ENCODE results near the gene FADS1. TPM values are rescaled to one million over a fixed set of nuclear protein-coding genes. Genes with fewer than 3 reads are reported as not detected.

The FADS1 gene
- total and polyA plus RNA-seq, 2 donors (not counting 1 experiment from before 2014, with no cell fraction given), result 173 to 208 TPM

- Histone ChIP-seq H2AFZ (ENCODE audit: low read length) (no peak overlapping the region), H3K9me3 (ENCODE audit: control insufficient read depth, insufficient read depth, low read depth, low read length) (no peaks in the 10 kb centered on the region), H3K27ac (ENCODE audit: insufficient read depth, low read length) (no peak overlapping the region), H3K79me2 (ENCODE audit: control insufficient read depth, insufficient read depth, low read length) (peaks cover 66% of the 10 kb centered on the region), H3K27me3 (ENCODE audit: control insufficient read depth, insufficient read depth, low read length) (no peaks in the 10 kb centered on the region), H3K36me3 (ENCODE audit: control insufficient read depth, insufficient read depth, low read length) (peaks cover 6% of the 10 kb centered on the region), H3K4me3 (replicated peaks in 1 of 4; ENCODE audit: control extremely low read depth in 1 of 4, insufficient read depth in 1 of 4, low read depth in 3 of 4, low read length in 4 of 4) (no peak overlapping the region), H3K4me1 (ENCODE audit: control insufficient read depth, extremely low read depth, insufficient read depth, low read length) (peaks cover 7% of the 10 kb centered on the region), H3K9ac (ENCODE audit: insufficient read depth, low read length) (no peak overlapping the region), H3K4me2 (ENCODE audit: extremely low read depth, insufficient read depth, low read length) (no peak overlapping the region), H4K20me1 (ENCODE audit: control insufficient read depth, extremely low read depth, insufficient read depth, low read length) (no peaks in the 10 kb centered on the region)
- DNase-seq (ENCODE audit: low read depth in 2 of 2), result no peak
- TF ChIP-seq EZH2 (IDR thresholded peaks at IDR 0.05; ENCODE audit: low read length, missing control alignments) (no peak), CTCF (conservative IDR thresholded peaks at IDR 0.05 in 1 of 2, IDR thresholded peaks at IDR 0.05 in 1 of 2; ENCODE audit: low read depth in 1 of 2, low read length in 2 of 2) (no peak)
Observed at GRCh38 chr11:61795876-61796526, 20.8 kb downstream of the FADS1 start.

GRCh38 chr11:61795459-61795858 is 21.3 kb downstream of the FADS1 start:
- H3K79me2 ChIP-seq (ENCODE audit: control insufficient read depth, insufficient read depth, low read length), result peaks cover 71% of the 10 kb centered on the region
- no peak for DNase-seq (ENCODE audit: low read depth in 2 of 2)
- H3K9ac ChIP-seq (ENCODE audit: insufficient read depth, low read length), result no peak overlapping the region
- H4K20me1 ChIP-seq (ENCODE audit: control insufficient read depth, extremely low read depth, insufficient read depth, low read length), result no peaks in the 10 kb centered on the region
- TF ChIP-seq CTCF (conservative IDR thresholded peaks at IDR 0.05 in 1 of 2, IDR thresholded peaks at IDR 0.05 in 1 of 2; ENCODE audit: low read depth in 1 of 2, low read length in 2 of 2) (no peak), EZH2 (IDR thresholded peaks at IDR 0.05; ENCODE audit: low read length, missing control alignments) (no peak)
- no peak overlapping the region for H3K4me3 ChIP-seq (replicated peaks in 1 of 4; ENCODE audit: control extremely low read depth in 1 of 4, insufficient read depth in 1 of 4, low read depth in 3 of 4, low read length in 4 of 4)
- H3K27me3 ChIP-seq (ENCODE audit: control insufficient read depth, insufficient read depth, low read length), result no peaks in the 10 kb centered on the region
- no peak overlapping the region for H3K4me2 ChIP-seq (ENCODE audit: extremely low read depth, insufficient read depth, low read length)
- H3K9me3 ChIP-seq (ENCODE audit: control insufficient read depth, insufficient read depth, low read depth, low read length), result no peaks in the 10 kb centered on the region
- peaks cover 5% of the 10 kb centered on the region for H3K4me1 ChIP-seq (ENCODE audit: control insufficient read depth, extremely low read depth, insufficient read depth, low read length)
- peaks cover 8% of the 10 kb centered on the region for H3K36me3 ChIP-seq (ENCODE audit: control insufficient read depth, insufficient read depth, low read length)
- no peak overlapping the region for H3K27ac ChIP-seq (ENCODE audit: insufficient read depth, low read length)
- H2AFZ ChIP-seq (ENCODE audit: low read length), result no peak overlapping the region

GRCh38 chr11:61794579-61794978 is 22.2 kb downstream of the FADS1 start:
- Histone ChIP-seq H3K27ac (ENCODE audit: insufficient read depth, low read length) (no peak overlapping the region), H3K36me3 (ENCODE audit: control insufficient read depth, insufficient read depth, low read length) (peaks cover 12% of the 10 kb centered on the region), H4K20me1 (ENCODE audit: control insufficient read depth, extremely low read depth, insufficient read depth, low read length) (no peaks in the 10 kb centered on the region), H2AFZ (ENCODE audit: low read length) (no peak overlapping the region), H3K4me3 (replicated peaks in 1 of 4; ENCODE audit: control extremely low read depth in 1 of 4, insufficient read depth in 1 of 4, low read depth in 3 of 4, low read length in 4 of 4) (no peak overlapping the region), H3K4me2 (ENCODE audit: extremely low read depth, insufficient read depth, low read length) (no peak overlapping the region), H3K9me3 (ENCODE audit: control insufficient read depth, insufficient read depth, low read depth, low read length) (no peaks in the 10 kb centered on the region), H3K4me1 (ENCODE audit: control insufficient read depth, extremely low read depth, insufficient read depth, low read length) (peaks cover 4% of the 10 kb centered on the region), H3K79me2 (ENCODE audit: control insufficient read depth, insufficient read depth, low read length) (peaks cover 73% of the 10 kb centered on the region), H3K27me3 (ENCODE audit: control insufficient read depth, insufficient read depth, low read length) (no peaks in the 10 kb centered on the region), H3K9ac (ENCODE audit: insufficient read depth, low read length) (no peak overlapping the region)
- TF ChIP-seq EZH2 (IDR thresholded peaks at IDR 0.05; ENCODE audit: low read length, missing control alignments), result no peak
- no peak for TF ChIP-seq CTCF (conservative IDR thresholded peaks at IDR 0.05 in 1 of 2, IDR thresholded peaks at IDR 0.05 in 1 of 2; ENCODE audit: low read depth in 1 of 2, low read length in 2 of 2)
- DNase-seq (ENCODE audit: low read depth in 2 of 2), result no peak
